Stimulated activated CD4-positive, alpha-beta T cell treated with anti-CD3 and anti-CD28 coated beads, Interleukin-12 subunit alpha, Interleukin-12 subunit beta, amount 100 ng/mL, for 48 hours (primary cell): ENCODE measurements around the gene SCAF8.

ENCODE experiments used
- DNase-seq, 3 donors: peaks; one replicate each; pipeline ENCODE4 v3.0.0-alpha.2; 2020; ENCODE audit warnings: low read depth in 2 of 3, low spot score in 1 of 3

Gene SCAF8

GRCh38 chr6:154882107-154882506 lies 148.9 kb downstream of the SCAF8 start:
- no peak for DNase-seq
